HG02981 (cell line): ENCODE data around the gene GALNT7.

Experiments used
- ATAC-seq: cut with Tn5 transposase; IDR thresholded peaks from one replicate; pipeline ENCODE4 v1.9.1; 2021; ENCODE audit warnings: mild to moderate bottlenecking, moderate library complexity; ENCODE audit not compliant: unreplicated experiment

GALNT7 gene

GRCh38 chr4:173288698-173289352 is 120.2 kb downstream of the GALNT7 start:
- no peak for ATAC-seq

GRCh38 chr4:173289353-173289727 is 120.7 kb downstream of the GALNT7 start:
- no peak for ATAC-seq

- ATAC-seq = no peak
Measured at GRCh38 chr4:173291899-173292298, 123.3 kb downstream of the GALNT7 start.

- no peak for ATAC-seq
Measured at GRCh38 chr4:173293663-173294062, 125.1 kb downstream of the GALNT7 start.

- ATAC-seq = no peak
Measured at GRCh38 chr4:173294444-173294843, 125.8 kb downstream of the GALNT7 start.

DNA sequence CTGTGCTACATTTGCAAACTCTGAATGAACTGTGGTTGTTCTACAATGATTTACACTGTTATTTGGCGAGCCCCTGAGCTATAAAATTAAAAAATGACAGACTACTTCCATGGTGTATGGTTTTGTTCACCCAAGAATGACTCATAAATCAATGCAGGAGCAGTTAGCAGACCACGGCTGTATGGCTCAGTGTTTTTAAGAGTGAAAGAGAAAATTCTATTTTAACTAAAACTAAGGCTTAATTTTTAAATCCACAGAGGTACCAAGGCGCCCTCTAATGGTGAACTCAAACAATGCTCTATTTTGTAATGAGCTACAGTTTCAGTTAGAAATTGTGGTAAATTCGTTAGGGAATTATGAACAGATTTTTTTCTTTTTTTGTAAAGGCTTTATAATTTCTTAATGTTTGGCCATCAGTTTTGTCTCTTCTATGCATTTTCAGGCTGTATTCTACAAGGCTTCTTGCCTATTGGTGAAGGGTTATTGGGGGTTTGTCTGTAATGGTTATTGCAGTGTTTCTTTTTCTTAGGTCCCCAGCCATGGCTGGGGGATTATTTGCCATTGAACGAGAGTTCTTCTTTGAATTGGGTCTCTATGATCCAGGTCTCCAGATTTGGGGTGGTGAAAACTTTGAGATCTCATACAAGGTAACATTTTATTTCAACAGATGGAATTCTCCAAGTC is 133.0 kb downstream of the GALNT7 start:
- peak; percentile 93 for ATAC-seq

DNA sequence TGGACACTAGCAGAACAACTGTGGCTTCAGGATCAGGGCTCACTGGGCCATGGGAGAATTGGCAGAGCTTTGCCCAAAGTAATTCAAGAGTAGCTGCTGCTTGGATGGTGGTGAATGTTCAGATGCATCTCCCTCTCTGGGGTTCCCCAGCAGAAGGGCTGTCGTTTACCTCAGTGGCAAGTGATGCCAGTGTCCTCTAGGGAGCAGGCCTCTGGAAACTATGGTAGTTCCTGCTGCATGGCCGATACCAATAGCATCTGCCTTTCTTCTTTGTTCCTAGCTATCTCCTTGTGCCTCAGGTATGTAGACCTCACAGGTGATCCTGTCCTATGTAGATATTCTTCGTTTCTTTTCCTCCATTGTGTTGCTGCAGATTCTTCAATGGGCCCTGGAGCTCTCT is 139.2 kb downstream of the GALNT7 start:
- no peak for ATAC-seq

DNA sequence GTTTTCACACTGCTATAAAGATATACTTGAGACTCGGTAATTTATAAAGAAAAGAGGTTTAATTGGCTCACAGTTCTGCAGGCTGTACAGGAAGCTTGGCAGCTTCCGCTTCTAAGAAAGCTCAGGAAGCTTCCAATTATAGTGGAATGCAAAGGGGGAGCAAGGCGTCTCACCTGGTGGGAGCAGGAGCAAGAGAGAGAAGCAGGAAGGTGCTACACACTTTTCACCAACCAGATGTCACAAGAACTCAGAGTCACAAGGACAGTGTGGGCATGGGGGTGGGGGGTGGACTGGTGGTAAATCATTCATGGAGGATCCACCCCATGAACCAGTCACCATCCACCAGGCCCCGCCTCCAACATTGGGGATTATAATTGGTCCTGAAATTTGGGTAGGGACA is 142.8 kb downstream of the GALNT7 start:
- no peak for ATAC-seq

- no peak for ATAC-seq
Measured at GRCh38 chr4:173314715-173315114, 146.1 kb downstream of the GALNT7 start.

GRCh38 chr4:173316060-173316459 is 147.4 kb downstream of the GALNT7 start:
- no peak for ATAC-seq

- peak; percentile 74 for ATAC-seq
Measured at GRCh38 chr4:173317004-173317403, 148.4 kb downstream of the GALNT7 start.

DNA sequence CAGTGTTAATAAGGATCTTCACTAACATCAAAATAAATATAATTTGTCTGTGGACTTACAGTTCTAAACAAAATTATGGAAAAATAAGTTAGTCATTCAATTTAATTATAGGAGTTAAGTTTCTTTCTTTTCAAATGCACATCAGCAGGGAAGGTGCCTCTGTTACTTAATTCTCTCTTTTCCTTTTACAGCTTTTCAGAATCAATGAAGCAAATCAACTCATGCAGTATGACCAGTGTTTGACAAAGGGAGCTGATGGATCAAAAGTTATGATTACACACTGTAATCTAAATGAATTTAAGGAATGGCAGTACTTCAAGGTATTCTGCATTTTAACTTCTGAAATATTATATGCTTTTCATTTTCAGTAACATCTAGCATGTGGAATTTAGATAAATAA is 149.6 kb downstream of the GALNT7 start:
- no peak for ATAC-seq

GRCh38 chr4:173318648-173319211 is 150.1 kb downstream of the GALNT7 start:
- ATAC-seq = no peak

GRCh38 chr4:173319696-173320095 is 151.1 kb downstream of the GALNT7 start:
- no peak for ATAC-seq

- ATAC-seq = no peak
Measured at GRCh38 chr4:173325007-173325736, 156.6 kb downstream of the GALNT7 start.

DNA sequence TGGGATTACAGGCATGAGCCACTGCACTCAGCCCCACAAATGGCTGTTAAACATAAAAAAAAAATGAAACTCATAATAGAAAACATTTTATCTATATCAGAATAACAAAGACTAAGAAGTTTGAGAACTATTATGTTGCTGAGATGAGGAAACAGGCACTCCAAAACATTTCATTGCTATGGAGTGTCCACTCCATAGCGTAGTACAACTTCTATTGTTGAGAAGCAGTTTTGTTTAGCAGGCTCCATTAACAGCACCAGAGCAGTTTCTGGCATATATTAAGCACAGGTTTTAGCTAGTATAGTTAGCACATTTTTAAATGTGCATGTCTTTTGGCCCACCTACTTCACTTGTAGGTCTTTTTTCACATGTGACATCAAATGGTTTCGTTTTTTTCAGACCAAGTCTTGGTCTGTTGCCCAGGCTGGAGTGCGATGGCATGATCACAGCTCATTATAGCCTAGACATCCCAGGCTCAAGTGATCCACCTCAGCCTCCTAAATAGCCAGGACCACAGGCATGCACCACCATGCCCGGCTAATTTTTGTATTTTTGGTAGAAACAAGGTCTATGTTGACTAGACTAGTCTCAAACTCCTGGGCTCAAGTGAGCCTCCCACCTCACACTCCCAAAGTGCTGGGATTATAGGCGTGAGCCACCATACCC is 159.8 kb downstream of the GALNT7 start:
- ATAC-seq = no peak

DNA sequence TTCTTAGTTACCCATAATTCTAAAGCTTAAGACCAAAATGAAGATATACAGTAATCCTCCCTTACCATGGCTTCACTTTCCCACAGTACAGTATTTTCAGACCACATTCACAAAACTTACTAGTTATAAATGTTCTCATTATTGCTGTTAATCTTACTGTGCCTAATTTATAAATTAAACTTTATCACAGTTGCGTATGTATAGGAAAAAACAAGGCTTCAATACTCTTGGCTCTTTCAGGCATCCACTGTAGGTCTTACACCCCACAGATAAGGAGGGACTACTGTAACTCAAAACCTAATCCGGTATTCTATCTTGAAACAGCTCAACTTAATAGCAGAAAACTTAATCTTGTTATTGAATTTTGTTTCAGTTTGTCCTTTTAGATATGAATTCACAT is 162.0 kb downstream of the GALNT7 start:
- no peak for ATAC-seq

- ATAC-seq = no peak
Measured at GRCh38 chr4:173332021-173332487, 163.4 kb downstream of the GALNT7 start.

DNA sequence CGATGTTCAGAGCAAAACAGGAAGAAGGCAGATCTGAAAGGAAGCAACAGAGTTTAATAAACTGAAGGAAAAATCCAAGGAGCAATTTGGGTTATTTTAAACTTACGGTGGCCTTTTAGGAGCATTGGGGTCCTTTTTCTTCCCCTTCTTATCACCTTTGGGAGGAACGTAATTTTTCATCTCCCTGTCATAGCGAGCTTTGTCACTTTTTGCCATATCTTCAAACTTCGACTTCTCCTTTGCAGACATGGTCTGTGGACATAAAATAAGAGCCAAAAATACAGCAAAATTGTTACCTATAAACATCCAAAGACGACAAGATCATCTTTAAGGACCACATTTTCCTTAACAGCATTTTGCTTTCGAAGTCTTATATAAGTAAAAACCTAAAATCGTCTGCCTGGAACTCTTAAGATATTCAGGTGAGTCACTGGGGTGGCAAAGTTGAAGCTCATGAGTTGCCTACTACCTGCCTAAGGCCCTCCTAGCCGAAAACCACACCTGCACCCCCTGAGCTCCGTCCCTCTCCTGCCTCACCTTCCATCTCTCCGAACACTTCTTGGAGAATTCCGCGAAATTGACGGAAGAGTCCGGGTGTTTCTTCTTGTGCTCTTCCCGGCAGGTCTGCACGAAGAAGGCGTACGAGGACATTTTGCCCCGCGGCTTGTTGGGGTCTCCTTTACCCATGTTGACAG is 164.5 kb downstream of the GALNT7 start:
- ATAC-seq = no peak

GRCh38 chr4:173333658-173334084 is 165.1 kb downstream of the GALNT7 start:
- no peak for ATAC-seq
